SK-MEL-5 (cell line): ENCODE measurements around the gene APPL2. TPM values are rescaled to one million over a fixed set of nuclear protein-coding genes. Genes with fewer than 3 reads are reported as not detected.

ENCODE experiments used
- total RNA-seq: library from RNA; depleted of rRNA; stranded (reverse); fragments of >200 nt; shearing (Covaris generic); gene quantifications from 2 replicates; pipeline ENCODE4 v1.2.3, GENCODE V29; 2014; rRNA removed

Gene APPL2
- total RNA-seq, 1 experiment from 2014 or later = 37.3 TPM

Other genes starting within 250 kb of the APPL2 start
- gene NOPCHAP1, start 249.9 kb downstream of the APPL2 start, total RNA-seq = 29.0 and 34.0 TPM in 2 replicates
- 4.2 and 4.4 TPM in 2 replicates for gene ALDH1L2, start 151.7 kb downstream of the APPL2 start, total RNA-seq
- 66.6 and 80.8 TPM in 2 replicates for gene WASHC4, start 128.4 kb downstream of the APPL2 start, total RNA-seq
- gene C12orf75, start 94.5 kb upstream of the APPL2 start, total RNA-seq = 2.1 and 4.2 TPM in 2 replicates